GM18951 (cell line): ENCODE measurements around the gene ZNF335.

Experiments
- POLR2A ChIP-seq: IDR thresholded peaks from 4 replicates; pipeline ENCODE4 v1.6.1; 2011; ENCODE audit warnings: mild to moderate bottlenecking; ENCODE audit not compliant: insufficient read length, insufficient read depth; ENCODE audit errors: extremely low read depth
- in situ Hi-C: fragments of 300-500 bp; cut with MboI; formaldehyde crosslinking; loops from one replicate; pipeline ENCODE4 v1.12.0; 2022; ENCODE audit warnings: low sequenced_read_pairs, mixed read lengths, inconsistent platforms; ENCODE audit not compliant: unreplicated experiment

The ZNF335 gene

GRCh38 chr20:45974896-45975565 is 3.0 kb upstream of the ZNF335 start:
- in situ Hi-C loops, result no loop called here
- no peak for TF ChIP-seq POLR2A

GRCh38 chr20:45972500-45973183 is 639 bp upstream of the ZNF335 start:
- in situ Hi-C loops, result no loop called here
- peak; percentile 62 for TF ChIP-seq POLR2A

- TF ChIP-seq POLR2A, result no peak
- in situ Hi-C loops, result no loop called here
Observed at GRCh38 chr20:45971425-45971674, 653 bp downstream of the ZNF335 start.

- TF ChIP-seq POLR2A, result no peak
- in situ Hi-C loops, result no loop called here
Observed at GRCh38 chr20:45970646-45971424, 1.2 kb downstream of the ZNF335 start.

GRCh38 chr20:45969712-45970634 is 2.0 kb downstream of the ZNF335 start:
- TF ChIP-seq POLR2A, result no peak
- in situ Hi-C loops, result no loop called here

GRCh38 chr20:45968801-45969711 is 2.9 kb downstream of the ZNF335 start:
- no peak for TF ChIP-seq POLR2A
- in situ Hi-C loops, result no loop called here

GRCh38 chr20:45968081-45968671 is 3.8 kb downstream of the ZNF335 start:
- in situ Hi-C loops, result no loop called here
- no peak for TF ChIP-seq POLR2A

GRCh38 chr20:45967551-45968080 is 4.4 kb downstream of the ZNF335 start:
- in situ Hi-C loops, result no loop called here
- no peak for TF ChIP-seq POLR2A

- no peak for TF ChIP-seq POLR2A
- in situ Hi-C loops, result no loop called here
Observed at GRCh38 chr20:45965169-45966002, 6.6 kb downstream of the ZNF335 start.

GRCh38 chr20:45964006-45964400 is 8.0 kb downstream of the ZNF335 start:
- no peak for TF ChIP-seq POLR2A
- in situ Hi-C loops, result no loop called here
